Epithelial cell of alveolus of lung (primary cell): ENCODE data around the gene DAGLB. TPM values are rescaled to one million over a fixed set of nuclear protein-coding genes. Genes with fewer than 3 reads are reported as not detected.

ENCODE experiments used
- total RNA-seq: library from RNA; depleted of rRNA; stranded (reverse); fragments of >200 nt; gene quantifications from 2 replicates; pipeline ENCODE4 v1.2.1, GENCODE V29; 2015

Gene DAGLB
- total RNA-seq = 9.7 TPM in 2 replicates

GRCh38 chr7:6447581-6448199 lies at the start of gene DAGLB:
TSS of gene DAGLB (minus strand) at chr7:6447954. CDS start at chr7:6447842, 112 bp downstream.

Other genes starting within 250 kb of the DAGLB start
- 15.1 and 15.9 TPM in 2 replicates for gene CYTH3, start 175.3 kb downstream of the DAGLB start, total RNA-seq
- 11.8 and 20.2 TPM in 2 replicates for gene FAM220A, start 99.0 kb downstream of the DAGLB start, total RNA-seq
- gene RAC1, start 73.4 kb downstream of the DAGLB start, total RNA-seq = 126 and 129 TPM in 2 replicates
- 205 and 231 TPM in 2 replicates for gene KDELR2, start 36.2 kb upstream of the DAGLB start, total RNA-seq
- gene GRID2IP, start 103.5 kb upstream of the DAGLB start, total RNA-seq = 0.08 TPM in 1 of 2 replicates, not detected in the other
- 64.4 and 72.1 TPM in 2 replicates for gene ZDHHC4, start 129.5 kb upstream of the DAGLB start, total RNA-seq
- gene INTS15, start 142.1 kb upstream of the DAGLB start, total RNA-seq = 19.0 and 23.3 TPM in 2 replicates
- 5.8 and 6.5 TPM in 2 replicates for gene ZNF853, start 167.7 kb upstream of the DAGLB start, total RNA-seq
- 11.1 and 12.0 TPM in 2 replicates for gene ZNF316, start 189.4 kb upstream of the DAGLB start, total RNA-seq